Spleen (tissue), 11 donors: ENCODE measurements around the gene MEX3B. TPM values are rescaled to one million over a fixed set of nuclear protein-coding genes. Genes with fewer than 3 reads are reported as not detected.

Experiments
- DNase-seq: peaks from one replicate; pipeline ENCODE4 v3.0.0-alpha.2; 2020
- H3K27ac ChIP-seq, 8 donors: fragments of 200-600 bp; sonication (generic) in 7 of 8; 1 replicate in 4 of 8; 2 replicates in 4 of 8; pipeline versions ENCODE4 v1.5.0 to v1.8.0; 2016 to 2021; ENCODE audit warnings: inconsistent platforms in 4 of 8, mild to moderate bottlenecking in 4 of 8, moderate library complexity in 1 of 8
- H3K27me3 ChIP-seq, 7 donors: fragments of 200-600 bp; sonication (generic) in 6 of 7; replicated peaks in 1 of 7; 1 replicate in 4 of 7; 2 replicates in 3 of 7; pipeline versions ENCODE4 v1.5.0 to v1.8.0; 2016 to 2021; ENCODE audit warnings: inconsistent platforms in 3 of 7, mild to moderate bottlenecking in 1 of 7
- H3K36me3 ChIP-seq, 6 donors: fragments of 200-600 bp; sonication (generic) in 5 of 6; 1 replicate in 4 of 6; 2 replicates in 2 of 6; pipeline versions ENCODE4 v1.5.0 to v1.8.0; 2016 to 2021; ENCODE audit warnings: inconsistent platforms in 2 of 6
- H3K4me1 ChIP-seq, 6 donors: fragments of 200-600 bp; sonication (generic) in 5 of 6; 1 replicate in 3 of 6; 2 replicates in 3 of 6; pipeline versions ENCODE4 v1.5.0 to v1.8.0; 2016 to 2021; ENCODE audit warnings: inconsistent platforms in 3 of 6
- H3K4me3 ChIP-seq, 8 donors: fragments of 200-600 bp; sonication (generic) in 7 of 8; 1 replicate in 4 of 8; 2 replicates in 4 of 8; pipeline versions ENCODE4 v1.5.0 to v1.8.0; 2016 to 2021; ENCODE audit warnings: inconsistent platforms in 4 of 8, mild to moderate bottlenecking in 4 of 8, moderate library complexity in 2 of 8
- H3K9me3 ChIP-seq, 8 donors: fragments of 200-600 bp; sonication (generic) in 7 of 8; 1 replicate in 4 of 8; 2 replicates in 4 of 8; pipeline versions ENCODE4 v1.5.0 to v1.8.0; 2016 to 2021; ENCODE audit warnings: inconsistent platforms in 4 of 8
- POLR2A ChIP-seq, 3 donors: fragments of 450-650 bp; IDR thresholded peaks; one replicate each; pipeline ENCODE4 v1.5.1; 2017; ENCODE audit warnings: antibody characterized with exemption in 3 of 3, mild to moderate bottlenecking in 1 of 3
- POLR2AphosphoS5 ChIP-seq, 3 donors: sonication (generic); formaldehyde crosslinking; IDR thresholded peaks; one replicate each; pipeline ENCODE4 v1.5.1; 2017; ENCODE audit warnings: antibody characterized with exemption in 3 of 3
- WGBS, 5 donors: extraction: QIAGEN DNeasy Blood & Tissue Kit in 3 of 5; methylation state at CpG; one replicate each; pipeline versions ENCODE4 v1.1.5 to v1.1.7; 2013 to 2018; 5-methylcytosine and 5-hydroxymethylcytosine counted together
- intact Hi-C: fragments of 100-400 bp; cut with DNase I; formaldehyde crosslinking; loops from one replicate; pipeline ENCODE4 v1.15.0; 2023; ENCODE audit warnings: low total_unique reads
- polyA plus RNA-seq, 3 donors: library from polyadenylated mRNA; stranded (reverse); fragments of 200-250 nt; gene quantifications; one replicate each; pipeline ENCODE4 v1.2.1, GENCODE V29; 2013
- total RNA-seq, 7 donors: library from RNA; depleted of rRNA in 3 of 7; stranded (reverse); fragments of >200 nt in 3 of 7; fragmentation: NEBNext Ultra II Directional in 4 of 7; extraction: Animal tissue kit (Norgen Biotek cat#: 25700) in 4 of 7; gene quantifications; one replicate each; pipeline versions ENCODE4 v1.1.0 to v1.2.1, GENCODE V29; 2016 to 2021
- TF ChIP-seq, protein P1 (sequence below), 11 experiments: fragments of 200-600 bp in 7 of 11; fragments of 450-650 bp in 4 of 11; sonication (generic) in 4 of 11; IDR thresholded peaks in 8 of 11; conservative IDR thresholded peaks in 3 of 11; 1 replicate in 7 of 11; 2 replicates in 4 of 11; pipeline versions ENCODE4 v1.4.0 to v1.8.0; 2016 to 2021; ENCODE audit warnings: antibody characterized with exemption in 11 of 11, inconsistent platforms in 4 of 11, mild to moderate bottlenecking in 1 of 11
- donor health status: healthy with polysubstance abuse.
- donor health status: DM: no; HTN: no; CAD: no; lungs with moderate emphysema.
- donor health status: DM: no; HTN: no; CAD: no.
- donor health status: Bipolar disorder and iron deficiency.
- donor health status: healthy.
- donor health status: DM: no; HTN: no; CAD: no.
- donor health status: DM: yes; HTN: yes; CAD: no.

Gene MEX3B
- total and polyA plus RNA-seq, 10 donors = 0.95 to 2.1 (median 1.3) TPM

- TF ChIP-seq POLR2AphosphoS5 (IDR thresholded peaks at IDR 0.05) = no peak
- no peaks in the 10 kb centered on the region for H3K36me3 ChIP-seq
- H3K4me1 ChIP-seq = no peaks in the 10 kb centered on the region
- intact Hi-C loops = no loop called here
- 21 to 43% (median 38%) methylated on average over 4 of the region's 4 CpGs for WGBS, 5 donors
- no peaks in the 10 kb centered on the region for H3K9me3 ChIP-seq
- H3K27ac ChIP-seq = no peak overlapping the region
- H3K27me3 ChIP-seq = peaks cover 0 to 13% (median 0%) of the 10 kb centered on the region in 7 donors
- no peak for DNase-seq
- H3K4me3 ChIP-seq = no peak overlapping the region
Measured at GRCh38 chr15:82018201-82018600, 27.6 kb downstream of the MEX3B start.

GRCh38 chr15:82017656-82018055 is 28.2 kb downstream of the MEX3B start:
- intact Hi-C loops = no loop called here
- TF ChIP-seq, protein P1, sequence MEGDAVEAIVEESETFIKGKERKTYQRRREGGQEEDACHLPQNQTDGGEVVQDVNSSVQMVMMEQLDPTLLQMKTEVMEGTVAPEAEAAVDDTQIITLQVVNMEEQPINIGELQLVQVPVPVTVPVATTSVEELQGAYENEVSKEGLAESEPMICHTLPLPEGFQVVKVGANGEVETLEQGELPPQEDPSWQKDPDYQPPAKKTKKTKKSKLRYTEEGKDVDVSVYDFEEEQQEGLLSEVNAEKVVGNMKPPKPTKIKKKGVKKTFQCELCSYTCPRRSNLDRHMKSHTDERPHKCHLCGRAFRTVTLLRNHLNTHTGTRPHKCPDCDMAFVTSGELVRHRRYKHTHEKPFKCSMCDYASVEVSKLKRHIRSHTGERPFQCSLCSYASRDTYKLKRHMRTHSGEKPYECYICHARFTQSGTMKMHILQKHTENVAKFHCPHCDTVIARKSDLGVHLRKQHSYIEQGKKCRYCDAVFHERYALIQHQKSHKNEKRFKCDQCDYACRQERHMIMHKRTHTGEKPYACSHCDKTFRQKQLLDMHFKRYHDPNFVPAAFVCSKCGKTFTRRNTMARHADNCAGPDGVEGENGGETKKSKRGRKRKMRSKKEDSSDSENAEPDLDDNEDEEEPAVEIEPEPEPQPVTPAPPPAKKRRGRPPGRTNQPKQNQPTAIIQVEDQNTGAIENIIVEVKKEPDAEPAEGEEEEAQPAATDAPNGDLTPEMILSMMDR (IDR thresholded peaks at IDR 0.05 in 8 of 11, conservative IDR thresholded peaks at IDR 0.05 in 3 of 11) = no peak
- no peak for TF ChIP-seq POLR2AphosphoS5 (IDR thresholded peaks at IDR 0.05)
- no peak for TF ChIP-seq POLR2A (IDR thresholded peaks at IDR 0.05)
- Histone ChIP-seq H3K27me3 (peaks cover 0 to 13% (median 0%) of the 10 kb centered on the region in 7 donors), H3K4me1 (no peaks in the 10 kb centered on the region), H3K27ac (no peak overlapping the region), H3K9me3 (no peaks in the 10 kb centered on the region), H3K4me3 (no peak overlapping the region), H3K36me3 (no peaks in the 10 kb centered on the region)
- 48 to 75% (median 64%) methylated on average over 7 of the region's 7 CpGs for WGBS, 5 donors
- DNase-seq = no peak

DNA sequence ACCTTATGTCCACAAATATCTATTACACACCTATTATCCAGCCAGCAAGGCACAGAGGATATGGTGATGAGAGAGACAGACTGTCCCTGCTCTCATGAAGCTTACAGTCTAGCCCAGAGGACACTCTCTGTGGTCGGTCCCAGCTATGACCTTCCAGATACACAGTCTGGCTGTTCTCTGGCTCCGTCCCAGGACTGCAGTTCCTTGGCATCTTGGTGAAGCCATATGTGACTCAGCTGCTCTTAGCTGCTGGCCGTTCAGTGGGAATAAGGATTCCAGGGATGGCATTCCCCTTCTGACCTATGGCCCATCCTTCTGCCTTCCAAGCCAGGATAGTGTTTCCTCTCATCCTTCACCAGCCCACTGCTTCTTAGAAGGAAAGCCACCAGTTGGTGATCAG is 30.8 kb downstream of the MEX3B start:
- H3K4me1 ChIP-seq = no peaks in the 10 kb centered on the region
- H3K27me3 ChIP-seq = peaks cover 0 to 10% (median 0%) of the 10 kb centered on the region in 7 donors
- no peak for DNase-seq
- 73 to 89% (median 81%) methylated on average over 3 of the region's 3 CpGs for WGBS, 5 donors
- intact Hi-C loops = no loop called here
- H3K27ac ChIP-seq = no peak overlapping the region
- no peaks in the 10 kb centered on the region for H3K9me3 ChIP-seq
- TF ChIP-seq, protein P1 (IDR thresholded peaks at IDR 0.05 in 8 of 11, conservative IDR thresholded peaks at IDR 0.05 in 3 of 11) = no peak
- TF ChIP-seq POLR2AphosphoS5 (IDR thresholded peaks at IDR 0.05) = no peak
- no peak for TF ChIP-seq POLR2A (IDR thresholded peaks at IDR 0.05)
- no peak overlapping the region for H3K4me3 ChIP-seq
- H3K36me3 ChIP-seq = no peaks in the 10 kb centered on the region

- H3K27ac ChIP-seq = no peak overlapping the region
- intact Hi-C loops = no loop called here
- H3K4me3 ChIP-seq = no peak overlapping the region
- H3K36me3 ChIP-seq = no peaks in the 10 kb centered on the region
- H3K27me3 ChIP-seq = peaks cover 0 to 5% (median 0%) of the 10 kb centered on the region in 7 donors
- 73 to 96% (median 90%) methylated on average over 7 of the region's 7 CpGs for WGBS, 5 donors
- DNase-seq = no peak
- TF ChIP-seq POLR2AphosphoS5 (IDR thresholded peaks at IDR 0.05) = no peak
- TF ChIP-seq, protein P1 (IDR thresholded peaks at IDR 0.05 in 8 of 11, conservative IDR thresholded peaks at IDR 0.05 in 3 of 11) = no peak
- TF ChIP-seq POLR2A (IDR thresholded peaks at IDR 0.05) = no peak
- no peaks in the 10 kb centered on the region for H3K4me1 ChIP-seq
- H3K9me3 ChIP-seq = no peaks in the 10 kb centered on the region
Measured at GRCh38 chr15:82012908-82013307, 32.9 kb downstream of the MEX3B start.

DNA sequence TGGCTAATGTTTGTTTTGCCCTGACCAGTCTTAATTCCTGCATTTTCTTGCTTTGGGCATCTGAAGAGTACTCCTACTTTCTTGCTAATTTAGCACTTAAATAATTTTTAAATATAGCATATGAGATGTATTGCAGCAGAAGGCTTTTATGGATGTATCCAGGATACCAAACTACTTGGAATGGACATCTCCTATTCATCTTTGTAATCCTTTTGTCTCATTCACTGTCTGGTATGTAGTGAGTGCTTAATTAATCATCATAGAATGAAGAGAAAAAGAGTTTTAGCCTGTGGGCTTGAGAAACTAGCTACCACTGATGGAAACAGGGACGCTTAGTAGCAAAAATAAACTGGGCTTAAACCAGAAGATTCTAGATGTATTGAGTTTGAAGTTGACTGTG is 40.6 kb downstream of the MEX3B start:
- intact Hi-C loops = no loop called here
- no peak for DNase-seq
- Histone ChIP-seq H3K27me3 (peaks cover 0 to 4% (median 0%) of the 10 kb centered on the region in 7 donors), H3K4me3 (no peak overlapping the region), H3K27ac (no peak overlapping the region), H3K36me3 (no peaks in the 10 kb centered on the region), H3K4me1 (no peaks in the 10 kb centered on the region), H3K9me3 (peaks cover 0 to 18% (median 6%) of the 10 kb centered on the region in 8 donors)
- 81 to 95% (median 93%) methylated on average over 1 of the region's 1 CpG for WGBS, 5 donors
- TF ChIP-seq POLR2A (IDR thresholded peaks at IDR 0.05) (no peak), POLR2AphosphoS5 (IDR thresholded peaks at IDR 0.05) (no peak)
- TF ChIP-seq, protein P1 (IDR thresholded peaks at IDR 0.05 in 8 of 11, conservative IDR thresholded peaks at IDR 0.05 in 3 of 11) = no peak
